LNCAP (cell line): ENCODE data around the gene CCDC195.

ENCODE experiments used
- CTCF ChIP-seq: fragments of 450-650 bp; IDR thresholded peaks from 2 replicates; pipeline ENCODE4 v1.5.1; 2017; ENCODE audit warnings: mild to moderate bottlenecking

CCDC195 gene

GRCh38 chr2:224716921-224717320 lies 756 bp upstream of the CCDC195 start:
- no peak for TF ChIP-seq CTCF

GRCh38 chr2:224711859-224712665 lies 4.1 kb downstream of the CCDC195 start:
- TF ChIP-seq CTCF = no peak

GRCh38 chr2:224711381-224711780 lies 4.8 kb downstream of the CCDC195 start:
- no peak for TF ChIP-seq CTCF

GRCh38 chr2:224709301-224709700 lies 6.9 kb downstream of the CCDC195 start:
- TF ChIP-seq CTCF = no peak

GRCh38 chr2:224694502-224694901 lies 21.7 kb downstream of the CCDC195 start:
- TF ChIP-seq CTCF = no peak

GRCh38 chr2:224691563-224691962 lies 24.6 kb downstream of the CCDC195 start:
- no peak for TF ChIP-seq CTCF

GRCh38 chr2:224690868-224691267 lies 25.3 kb downstream of the CCDC195 start:
- no peak for TF ChIP-seq CTCF

- TF ChIP-seq CTCF = no peak
Measured at GRCh38 chr2:224689539-224689938, 26.6 kb downstream of the CCDC195 start.
